H1 (cell line): ENCODE data around the gene THADA.

ENCODE experiments used
- ATF3 ChIP-seq: IDR thresholded peaks from 2 replicates; pipeline ENCODE4 v1.6.1; 2011; ENCODE audit warnings: low read depth, mild to moderate bottlenecking, low read length; ENCODE audit not compliant: insufficient read depth
- CHD1 ChIP-seq: IDR thresholded peaks from 2 replicates; pipeline ENCODE4 v1.6.1; 2012; ENCODE audit warnings: low read depth, low read length, improper control_type of control experiment
- CTCF ChIP-seq, 3 experiments: IDR thresholded peaks; 1 replicate in 2 of 3; 2 replicates in 1 of 3; pipeline versions ENCODE4 v1.5.1 to v1.6.1; 2011; ENCODE audit warnings: low read length in 3 of 3, mild to moderate bottlenecking in 3 of 3, inconsistent platforms in 2 of 3, low read depth in 1 of 3, moderate library complexity in 1 of 3; ENCODE audit not compliant: insufficient read depth in 1 of 3; ENCODE audit errors: control extremely low read depth in 1 of 3
- EGR1 ChIP-seq: IDR thresholded peaks from 2 replicates; pipeline ENCODE4 v1.6.1; 2011; ENCODE audit warnings: low read depth, low read length, borderline replicate concordance
- HDAC2 ChIP-seq, 2 experiments: fragments of 300-600 bp in 1 of 2; sonication (generic) in 1 of 2; IDR thresholded peaks; 2 replicates each; pipeline ENCODE4 v1.6.1; 2011 to 2012; ENCODE audit warnings: low read depth in 2 of 2, low read length in 2 of 2, mild to moderate bottlenecking in 2 of 2, moderate library complexity in 2 of 2, borderline replicate concordance in 1 of 2, inconsistent platforms in 1 of 2
- HDAC6 ChIP-seq: IDR thresholded peaks from one replicate; pipeline ENCODE4 v1.7.1; 2012; ENCODE audit warnings: low read depth, mild to moderate bottlenecking, inconsistent platforms, low read length, moderate library complexity
- POLR2A ChIP-seq, 2 experiments: IDR thresholded peaks; 1 replicate in 1 of 2; 2 replicates in 1 of 2; pipeline ENCODE4 v1.6.1; 2011; ENCODE audit warnings: low read depth in 2 of 2, low read length in 2 of 2, mild to moderate bottlenecking in 2 of 2; ENCODE audit errors: control extremely low read depth in 1 of 2
- POLR2AphosphoS5 ChIP-seq: IDR thresholded peaks from 2 replicates; pipeline ENCODE4 v1.6.1; 2011; ENCODE audit warnings: low read depth, low read length
- SIX5 ChIP-seq: IDR thresholded peaks from 2 replicates; pipeline ENCODE4 v1.6.1; 2011; ENCODE audit warnings: mild to moderate bottlenecking, low read depth, low read length
- TAF1 ChIP-seq: IDR thresholded peaks from 2 replicates; pipeline ENCODE4 v1.6.1; 2011; ENCODE audit warnings: mild to moderate bottlenecking, low read depth, low read length
- ZNF274 ChIP-seq: IDR thresholded peaks from 2 replicates; pipeline ENCODE4 v1.7.0; 2012; ENCODE audit warnings: low read length, borderline replicate concordance; ENCODE audit errors: extremely low read depth

GRCh38 chr2:43383533-43383932, 212.3 kb downstream of the THADA start:
- TF ChIP-seq POLR2A (IDR thresholded peaks at IDR 0.05; ENCODE audit: control extremely low read depth in 1 of 2, low read depth in 2 of 2, low read length in 2 of 2) (no peak), SIX5 (no peak), CTCF (IDR thresholded peaks at IDR 0.05; ENCODE audit: control extremely low read depth in 1 of 3, insufficient read depth in 1 of 3, low read depth in 1 of 3, low read length in 3 of 3) (no peak), HDAC2 (IDR thresholded peaks at IDR 0.05; ENCODE audit: borderline replicate concordance in 1 of 2, low read depth in 2 of 2, low read length in 2 of 2) (no peak), HDAC6 (no peak), ATF3 (no peak), POLR2AphosphoS5 (no peak), CHD1 (no peak), ZNF274 (no peak), EGR1 (no peak), TAF1 (no peak)
